Naive thymus-derived CD8-positive, alpha-beta T cell (primary cell): Measurements from ENCODE around the gene ZC3H8. TPM values are rescaled to one million over a fixed set of nuclear protein-coding genes. Genes with fewer than 3 reads are reported as not detected.
"Not testable (repeated sequence)": the region's sequence is repeated elsewhere in the genome, so short reads cannot be mapped to it uniquely, and the experiment has no call there.

Source experiments
- ATAC-seq, 2 donors: fragments of 150-1000 bp; cut with Tn5 transposase in 1 of 2; sonication (Bioruptor Pico), chemical (Tn5 transposase) in 1 of 2; 1 replicate in 1 of 2; 2 replicates in 1 of 2; pipeline ENCODE4 v1.10.0; 2021; ENCODE audit warnings: mild to moderate bottlenecking in 2 of 2, moderate library complexity in 2 of 2
- POLR2A ChIA-PET: fragments of 350-600 bp; sonication (Branson Sonifier 250); formaldehyde crosslinking; loops from one replicate; lab custom pipeline; 2021; ENCODE audit warnings: antibody characterized with exemption; lab: Charles Lee
- DNase-seq, 10 donors: peaks; one replicate each; pipeline versions ENCODE4 v3.0.0 to v3.0.0-alpha.2; 2020 to 2022
- H3K27ac Mint-ChIP-seq, 10 donors: one replicate each; pipeline ENCODE4 v1.8.0; 2020 to 2022; ENCODE audit warnings: mild to moderate bottlenecking in 10 of 10, mixed read lengths in 10 of 10, moderate library complexity in 4 of 10, inconsistent platforms in 1 of 10
- H3K27me3 Mint-ChIP-seq, 5 donors: one replicate each; pipeline ENCODE4 v1.8.0; 2021 to 2022; ENCODE audit warnings: mixed read lengths in 5 of 5
- H3K36me3 Mint-ChIP-seq, 3 donors: one replicate each; pipeline ENCODE4 v1.8.0; 2020 to 2022; ENCODE audit warnings: mixed read lengths in 3 of 3, mild to moderate bottlenecking in 2 of 3, inconsistent platforms in 1 of 3
- H3K4me1 Mint-ChIP-seq, 4 donors: one replicate each; pipeline ENCODE4 v1.8.0; 2021 to 2022; ENCODE audit warnings: mixed read lengths in 4 of 4
- H3K4me3 Mint-ChIP-seq, 10 donors: one replicate each; pipeline ENCODE4 v1.8.0; 2020 to 2022; ENCODE audit warnings: mild to moderate bottlenecking in 10 of 10, mixed read lengths in 10 of 10, moderate library complexity in 6 of 10, inconsistent platforms in 1 of 10
- H3K9me3 Mint-ChIP-seq, 9 donors: one replicate each; pipeline ENCODE4 v1.8.0; 2020 to 2022; ENCODE audit warnings: mixed read lengths in 9 of 9, mild to moderate bottlenecking in 3 of 9, inconsistent platforms in 1 of 9, moderate library complexity in 1 of 9
- polyA plus RNA-seq, 3 donors: library from polyadenylated mRNA; unstranded; fragments of 300-500 nt; fragmentation: Illumina TruSeq; gene quantifications; one replicate each; pipeline ENCODE4 v1.2.3, GENCODE V29; 2021
- total RNA-seq, 8 experiments: library from RNA in 2 of 8; stranded (reverse) in 2 of 8; gene quantifications; one replicate each; pipeline ENCODE4 v1.2.3 and lab custom pipeline; 2021 to 2026

Gene ZC3H8
- total and polyA plus RNA-seq, 5 experiments from 2014 or later = 10.6 to 29.4 (median 17.3) TPM

GRCh38 chr2:112217854-112218253, 37.0 kb downstream of the ZC3H8 start:
- H3K27me3 Mint-ChIP-seq = no peaks in the 10 kb centered on the region
- H3K36me3 Mint-ChIP-seq = peaks cover 29 to 39% (median 32%) of the 10 kb centered on the region in 3 donors
- no peak for ATAC-seq
- POLR2A ChIA-PET = interaction anchor here (0.6 kb wide), 1 partner anchor 9 kb away, joined by 5 read pairs; no protein-coding TSS in a partner anchor
- DNase-seq = no peak
- peaks cover 0 to 2% (median 1%) of the 10 kb centered on the region in 4 donors for H3K4me1 Mint-ChIP-seq
- no peak overlapping the region for H3K27ac Mint-ChIP-seq
- peaks cover 0 to 22% (median 13%) of the 10 kb centered on the region in 9 donors for H3K9me3 Mint-ChIP-seq
- no peak overlapping the region for H3K4me3 Mint-ChIP-seq

GRCh38 chr2:112216167-112216566, 38.7 kb downstream of the ZC3H8 start:
- H3K9me3 Mint-ChIP-seq = peaks cover 0 to 13% (median 6%) of the 10 kb centered on the region in 9 donors
- ATAC-seq = no peak
- POLR2A ChIA-PET = no interaction called here
- no peak for DNase-seq
- H3K27me3 Mint-ChIP-seq = no peaks in the 10 kb centered on the region
- H3K27ac Mint-ChIP-seq = peak overlapping the region in 3 of 10 donors; percentile 5 to 25 (median 7)
- peaks cover 21 to 34% (median 31%) of the 10 kb centered on the region in 3 donors for H3K36me3 Mint-ChIP-seq
- no peak overlapping the region for H3K4me3 Mint-ChIP-seq
- peaks cover 0 to 2% (median 0%) of the 10 kb centered on the region in 4 donors for H3K4me1 Mint-ChIP-seq

DNA sequence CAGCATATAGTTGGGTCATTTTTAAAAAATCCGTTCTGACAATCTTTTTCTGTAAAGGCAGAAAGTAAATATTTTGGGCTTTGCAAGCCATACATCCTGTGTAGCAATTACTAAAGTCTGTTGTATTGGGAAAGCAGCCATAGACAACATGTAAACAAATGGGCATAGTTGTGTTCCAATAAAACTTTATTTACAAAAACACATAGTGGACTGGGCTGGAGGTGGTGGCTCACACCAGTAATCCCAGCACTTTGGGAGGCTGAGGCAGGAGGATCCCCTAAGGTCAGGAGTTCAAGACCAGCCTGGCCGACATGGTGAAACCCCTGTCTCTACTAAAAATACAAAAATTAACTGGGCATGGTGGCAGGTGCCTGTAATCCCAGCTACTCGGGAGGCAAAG, 46.9 kb downstream of the ZC3H8 start:
- H3K27me3 Mint-ChIP-seq, H3K4me3 Mint-ChIP-seq, DNase-seq, ATAC-seq, H3K27ac Mint-ChIP-seq, H3K4me1 Mint-ChIP-seq, POLR2A ChIA-PET: not testable (repeated sequence)
- H3K9me3 Mint-ChIP-seq = peaks cover 0 to 22% (median 15%) of the 10 kb centered on the region in 9 donors
- peaks cover 14 to 22% (median 16%) of the 10 kb centered on the region in 3 donors for H3K36me3 Mint-ChIP-seq

- Mint-ChIP-seq H3K4me1 (no peaks in the 10 kb centered on the region), H3K36me3 (peaks cover 0 to 15% (median 8%) of the 10 kb centered on the region in 3 donors), H3K27me3 (no peaks in the 10 kb centered on the region), H3K9me3 (peaks cover 0 to 28% (median 15%) of the 10 kb centered on the region in 9 donors), H3K27ac (peak overlapping the region in 1 of 10 donors; percentile 29), H3K4me3 (no peak overlapping the region)
- POLR2A ChIA-PET = no interaction called here
- ATAC-seq (no peak), DNase-seq (no peak)
These were observed 50.4 kb downstream of the ZC3H8 start for GRCh38 chr2:112204411-112204810.

GRCh38 chr2:112201696-112202430, 53.0 kb downstream of the ZC3H8 start:
- Mint-ChIP-seq H3K27me3 (no peaks in the 10 kb centered on the region), H3K4me3 (no peak overlapping the region), H3K9me3 (peaks cover 0 to 28% (median 11%) of the 10 kb centered on the region in 9 donors), H3K36me3 (peaks cover 0 to 15% (median 8%) of the 10 kb centered on the region in 3 donors), H3K4me1 (no peaks in the 10 kb centered on the region), H3K27ac (no peak overlapping the region)
- no peak for ATAC-seq
- no peak for DNase-seq
- POLR2A ChIA-PET = interaction anchor here (0.6 to 0.8 kb wide), 2 partner anchors 24 to 53 kb away, joined by 3 read pairs; partner anchors contain the start of gene ZC3H8

GRCh38 chr2:112199188-112199587, 55.7 kb downstream of the ZC3H8 start:
- ATAC-seq (no peak), DNase-seq (no peak)
- Mint-ChIP-seq H3K27ac (no peak overlapping the region), H3K9me3 (peaks cover 0 to 15% (median 4%) of the 10 kb centered on the region in 9 donors), H3K4me3 (no peak overlapping the region), H3K36me3 (peaks cover 0 to 10% (median 8%) of the 10 kb centered on the region in 3 donors), H3K27me3 (no peaks in the 10 kb centered on the region), H3K4me1 (peaks cover 5 to 21% (median 14%) of the 10 kb centered on the region in 4 donors)
- POLR2A ChIA-PET = interaction anchor here (0.8 kb wide), 1 partner anchor 9 kb away, joined by 3 read pairs; no protein-coding TSS in a partner anchor

DNA sequence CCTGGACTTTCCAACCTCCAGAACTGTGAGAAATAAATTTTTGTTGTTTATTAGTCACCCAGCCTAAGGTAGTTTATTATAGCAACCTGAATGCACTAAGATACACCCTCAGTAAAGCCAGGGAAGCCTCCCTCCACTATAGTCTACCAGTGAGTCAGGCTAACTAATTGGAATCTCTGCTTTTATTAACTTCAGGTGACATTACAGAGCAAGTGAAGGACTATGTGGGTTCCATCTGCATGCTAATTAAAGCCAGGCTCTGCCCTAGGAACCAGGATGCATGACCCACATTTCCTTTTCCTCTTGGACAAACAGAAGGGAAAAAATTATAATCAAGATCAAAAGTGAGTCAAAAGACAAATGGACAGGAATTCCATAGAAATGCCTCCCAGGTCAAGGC, 56.1 kb downstream of the ZC3H8 start:
- Mint-ChIP-seq H3K4me1 (peaks cover 5 to 23% (median 15%) of the 10 kb centered on the region in 4 donors), H3K27me3 (no peaks in the 10 kb centered on the region), H3K27ac (peak overlapping the region in 1 of 10 donors; percentile 31), H3K36me3 (peaks cover 0 to 8% (median 8%) of the 10 kb centered on the region in 3 donors), H3K9me3 (peaks cover 0 to 12% (median 0%) of the 10 kb centered on the region in 9 donors), H3K4me3 (no peak overlapping the region)
- ATAC-seq (no peak), DNase-seq (no peak)
- POLR2A ChIA-PET = no interaction called here

- DNase-seq (no peak), ATAC-seq (no peak)
- no peak overlapping the region for H3K4me3 Mint-ChIP-seq
- no peaks in the 10 kb centered on the region for H3K27me3 Mint-ChIP-seq
- no peak overlapping the region for H3K27ac Mint-ChIP-seq
- H3K9me3 Mint-ChIP-seq = peaks cover 0 to 6% (median 0%) of the 10 kb centered on the region in 9 donors
- peaks cover 5 to 23% (median 16%) of the 10 kb centered on the region in 4 donors for H3K4me1 Mint-ChIP-seq
- POLR2A ChIA-PET = interaction anchor here (0.6 kb wide), 1 partner anchor 104 kb away, joined by 3 read pairs; no protein-coding TSS in a partner anchor
- peaks cover 0 to 3% (median under 1%) of the 10 kb centered on the region in 3 donors for H3K36me3 Mint-ChIP-seq
These were observed 57.0 kb downstream of the ZC3H8 start for GRCh38 chr2:112197868-112198267.

GRCh38 chr2:112195950-112196349, 58.9 kb downstream of the ZC3H8 start:
- H3K4me1 Mint-ChIP-seq = peaks cover 9 to 37% (median 22%) of the 10 kb centered on the region in 4 donors
- POLR2A ChIA-PET = interaction anchor here (0.6 to 1.7 kb wide), 2 partner anchors 13 to 79 kb away, joined by 5 read pairs; no protein-coding TSS in a partner anchor
- peaks cover 0 to 2% (median 0%) of the 10 kb centered on the region in 3 donors for H3K36me3 Mint-ChIP-seq
- no peaks in the 10 kb centered on the region for H3K27me3 Mint-ChIP-seq
- H3K9me3 Mint-ChIP-seq = peaks cover 0 to 2% (median 0%) of the 10 kb centered on the region in 9 donors
- H3K4me3 Mint-ChIP-seq = no peak overlapping the region
- H3K27ac Mint-ChIP-seq = peak overlapping the region in 3 of 10 donors; percentile 36 to 56 (median 37)
- DNase-seq (no peak), ATAC-seq (no peak)

DNA sequence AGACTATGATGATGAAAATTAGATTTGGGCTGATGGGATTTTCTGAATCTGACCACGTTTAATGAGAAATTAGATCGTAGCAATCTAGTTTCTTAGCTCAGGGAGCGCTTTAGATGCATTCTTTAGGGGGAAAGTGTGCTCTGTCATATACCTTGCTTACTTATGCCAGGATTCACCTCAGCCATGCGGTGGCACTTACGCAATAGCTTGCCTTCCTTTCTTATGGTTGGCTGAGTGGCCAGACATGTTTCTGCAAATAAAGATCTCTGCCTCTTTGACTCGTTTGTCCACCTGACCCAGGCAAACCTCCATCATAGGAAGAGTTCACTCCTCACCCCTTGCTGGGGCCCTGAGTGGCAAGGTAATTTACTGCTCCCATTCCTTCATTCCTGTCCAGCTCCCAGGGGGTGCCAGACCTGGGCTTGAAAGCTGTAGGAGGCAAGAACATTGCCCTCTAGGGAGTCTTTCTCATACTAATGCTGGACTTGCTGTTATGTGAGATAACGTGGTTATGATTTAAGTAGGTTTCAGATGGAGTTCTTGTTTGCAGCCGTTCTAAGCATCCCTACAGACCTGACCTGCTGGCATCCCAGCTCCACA, 59.6 kb downstream of the ZC3H8 start:
- H3K4me1 Mint-ChIP-seq = peaks cover 9 to 37% (median 26%) of the 10 kb centered on the region in 4 donors
- H3K9me3 Mint-ChIP-seq = peaks cover 0 to 2% (median 0%) of the 10 kb centered on the region in 9 donors
- H3K27ac Mint-ChIP-seq = peak overlapping the region in 2 of 10 donors; percentile 42 to 88
- peaks cover 0 to 2% (median 0%) of the 10 kb centered on the region in 3 donors for H3K36me3 Mint-ChIP-seq
- H3K27me3 Mint-ChIP-seq = no peaks in the 10 kb centered on the region
- no peak overlapping the region for H3K4me3 Mint-ChIP-seq
- DNase-seq (no peak), ATAC-seq (no peak)
- POLR2A ChIA-PET = interaction anchor here (0.6 to 1.7 kb wide), 2 partner anchors 12 to 79 kb away, joined by 5 read pairs; no protein-coding TSS in a partner anchor

GRCh38 chr2:112194482-112194881, 60.4 kb downstream of the ZC3H8 start:
- Mint-ChIP-seq H3K27me3 (no peaks in the 10 kb centered on the region), H3K9me3 (peaks cover 0 to 2% (median 0%) of the 10 kb centered on the region in 9 donors), H3K27ac (peak overlapping the region in 3 of 10 donors; percentile 41 to 88 (median 42)), H3K36me3 (peaks cover 0 to under 1% (median 0%) of the 10 kb centered on the region in 3 donors), H3K4me3 (no peak overlapping the region), H3K4me1 (peaks cover 9 to 38% (median 31%) of the 10 kb centered on the region in 4 donors)
- POLR2A ChIA-PET = no interaction called here
- DNase-seq = no peak
- no peak for ATAC-seq

DNA sequence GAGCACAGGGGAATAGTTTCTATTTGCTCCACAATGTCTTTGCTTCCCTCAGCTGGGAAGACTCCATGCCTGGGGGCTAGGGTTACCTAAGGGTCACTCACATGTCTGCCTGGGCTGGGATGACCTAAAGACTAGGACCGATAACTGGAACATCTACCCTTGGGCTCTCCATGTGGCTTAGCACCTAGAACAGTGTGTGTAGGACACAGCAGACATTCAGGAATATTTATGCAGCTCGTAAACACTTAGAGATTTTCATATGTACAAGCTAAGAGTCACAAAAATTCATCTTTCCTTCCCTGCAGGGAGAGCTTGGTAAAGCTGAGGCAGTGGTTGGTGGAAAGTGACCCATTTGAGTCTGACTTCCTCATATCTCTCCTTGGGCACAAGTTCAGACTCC, 60.8 kb downstream of the ZC3H8 start:
- Mint-ChIP-seq H3K27me3 (no peaks in the 10 kb centered on the region), H3K36me3 (no peaks in the 10 kb centered on the region), H3K27ac (peak overlapping the region in 3 of 10 donors; percentile 41 to 88 (median 42)), H3K9me3 (peaks cover 0 to 1% (median 0%) of the 10 kb centered on the region in 9 donors), H3K4me3 (no peak overlapping the region), H3K4me1 (peaks cover 12 to 42% (median 36%) of the 10 kb centered on the region in 4 donors)
- DNase-seq = no peak
- no peak for ATAC-seq
- POLR2A ChIA-PET = no interaction called here
